Astrocyte of the spinal cord (primary cell): ENCODE results near the gene SERPINB5.

ENCODE experiments used
- DNase-seq: peaks from one replicate; pipeline ENCODE4 v3.0.0; 2011; ENCODE audit warnings: low read depth, low spot score
- H3K4me3 ChIP-seq: 2 replicates; pipeline ENCODE4 v1.5.1; 2011; ENCODE audit warnings: low read depth, mild to moderate bottlenecking, low read length, moderate library complexity
- CTCF ChIP-seq: IDR thresholded peaks from 2 replicates; pipeline ENCODE4 v1.5.1; 2012; ENCODE audit warnings: low read depth, mild to moderate bottlenecking, low read length, inconsistent platforms
- in situ Hi-C: cut with HindIII; loops from 2 replicates; pipeline ENCODE4 v1.10.0; 2017; ENCODE audit warnings: low sequenced_read_pairs

The SERPINB5 gene

GRCh38 chr18:63532471-63532870 is 55.7 kb downstream of the SERPINB5 start:
- H3K4me3 ChIP-seq, result no peak overlapping the region
- no peak for DNase-seq
- in situ Hi-C loops, result no loop called here
- no peak for TF ChIP-seq CTCF

GRCh38 chr18:63534615-63535014 is 57.9 kb downstream of the SERPINB5 start:
- DNase-seq, result no peak
- no peak overlapping the region for H3K4me3 ChIP-seq
- in situ Hi-C loops, result no loop called here
- no peak for TF ChIP-seq CTCF

GRCh38 chr18:63539904-63540510 is 63.2 kb downstream of the SERPINB5 start:
- peak; percentile 44 for DNase-seq
- in situ Hi-C loops, result no loop called here
- no peak for TF ChIP-seq CTCF
- no peak overlapping the region for H3K4me3 ChIP-seq

GRCh38 chr18:63542069-63542468 is 65.3 kb downstream of the SERPINB5 start, which contains the start of gene SERPINB12:
SERPINB12 (plus strand) TSS chr18:63542369; CDS start chr18:63556160, 13,791 bp downstream.
- no peak for TF ChIP-seq CTCF
- H3K4me3 ChIP-seq, result no peak within 1 kb of the TSS
- no peak for DNase-seq
- in situ Hi-C loops, result no loop called here

GRCh38 chr18:63544017-63544416 is 67.3 kb downstream of the SERPINB5 start:
- H3K4me3 ChIP-seq, result no peak overlapping the region
- no peak for DNase-seq
- TF ChIP-seq CTCF, result no peak
- in situ Hi-C loops, result no loop called here

- TF ChIP-seq CTCF, result no peak
Observed at GRCh38 chr18:63545000-63545399, 68.2 kb downstream of the SERPINB5 start.

More at GRCh38 chr18:63545000-63545399, 68.2 kb downstream of the SERPINB5 start:
- in situ Hi-C loops, result no loop called here
- no peak overlapping the region for H3K4me3 ChIP-seq
- DNase-seq, result no peak
